Activated B cell treated with CpG ODN at 0.5 μM for 24 hours (primary cell): ENCODE results near the gene C17orf50. TPM values are rescaled to one million over a fixed set of nuclear protein-coding genes. Genes with fewer than 3 reads are reported as not detected.

Experiments used
- ATAC-seq: fragments of 200-7000 bp; cut with Tn5 transposase; one replicate; pipeline ENCODE4 v1.10.0; 2021; ENCODE audit warnings: low read depth, mild to moderate bottlenecking, moderate library complexity
- CTCF ChIA-PET: fragments of 350-600 bp; sonication (Branson Sonifier 250); formaldehyde crosslinking; loops from one replicate; lab custom pipeline; 2021; ENCODE audit warnings: antibody characterized with exemption; lab: Charles Lee
- POLR2A ChIA-PET: fragments of 350-600 bp; sonication (Branson Sonifier 250); formaldehyde crosslinking; loops from one replicate; lab custom pipeline; 2021; ENCODE audit warnings: antibody characterized with exemption; lab: Charles Lee
- DNase-seq: peaks from one replicate; pipeline ENCODE4 v3.0.0; 2022
- H3K27ac Mint-ChIP-seq: one replicate; pipeline ENCODE4 v1.8.0; 2020; ENCODE audit warnings: mixed read lengths
- H3K27me3 Mint-ChIP-seq: one replicate; pipeline ENCODE4 v1.8.0; 2021; ENCODE audit warnings: mixed read lengths
- H3K36me3 Mint-ChIP-seq: one replicate; pipeline ENCODE4 v1.8.0; 2021; ENCODE audit warnings: low read depth, mixed read lengths
- H3K4me1 Mint-ChIP-seq: one replicate; pipeline ENCODE4 v1.8.0; 2021; ENCODE audit warnings: mixed read lengths
- H3K4me3 Mint-ChIP-seq: one replicate; pipeline ENCODE4 v1.8.0; 2020; ENCODE audit warnings: mild to moderate bottlenecking, mixed read lengths
- H3K9me3 Mint-ChIP-seq: one replicate; pipeline ENCODE4 v1.8.0; 2020; ENCODE audit warnings: mixed read lengths
- CTCF ChIP-seq: fragments of 200-600 bp; IDR thresholded peaks from one replicate; pipeline ENCODE4 v1.8.0; 2022; ENCODE audit warnings: antibody characterized with exemption, mild to moderate bottlenecking
- intact Hi-C: fragments of 100-400 bp; cut with micrococcal nuclease; formaldehyde crosslinking; loops from one replicate; pipeline ENCODE4 v1.15.1; 2024
- total RNA-seq: library from RNA; stranded (reverse); gene quantifications from 2 replicates; pipeline ENCODE4 v1.2.3, GENCODE V29; 2022

C17orf50 gene
- total RNA-seq, 1 donor from 2014 or later = not detected

GRCh38 chr17:35732806-35733136 is 27.9 kb upstream of the C17orf50 start:
- no peak for TF ChIP-seq CTCF
- DNase-seq (no peak), ATAC-seq (no peak)
- intact Hi-C loops = no loop called here
- Mint-ChIP-seq H3K27me3 (peaks cover 10% of the 10 kb centered on the region), H3K27ac (no peak overlapping the region), H3K9me3 (no peaks in the 10 kb centered on the region), H3K36me3 (peaks cover 13% of the 10 kb centered on the region), H3K4me1 (peaks cover 14% of the 10 kb centered on the region), H3K4me3 (no peak overlapping the region)
- CTCF ChIA-PET = no interaction called here
- POLR2A ChIA-PET = no interaction called here

GRCh38 chr17:35733366-35733765 is 27.3 kb upstream of the C17orf50 start:
- H3K27ac Mint-ChIP-seq = no peak overlapping the region
- ATAC-seq = no peak
- CTCF ChIA-PET = interaction anchor here (1.4 kb wide), 1 partner anchor 14 kb away, joined by 3 read pairs; no protein-coding TSS in a partner anchor
- POLR2A ChIA-PET = no interaction called here
- TF ChIP-seq CTCF = no peak
- peaks cover 10% of the 10 kb centered on the region for H3K27me3 Mint-ChIP-seq
- no peak for DNase-seq
- H3K9me3 Mint-ChIP-seq = no peaks in the 10 kb centered on the region
- intact Hi-C loops = no loop called here
- H3K4me3 Mint-ChIP-seq = no peak overlapping the region
- H3K36me3 Mint-ChIP-seq = peaks cover 7% of the 10 kb centered on the region
- peaks cover 14% of the 10 kb centered on the region for H3K4me1 Mint-ChIP-seq

- no peak overlapping the region for H3K4me3 Mint-ChIP-seq
- ChIA-PET POLR2A (no interaction called here), CTCF (interaction anchor here (1.4 kb wide), 1 partner anchor 13 kb away, joined by 3 read pairs; no protein-coding TSS in a partner anchor)
- intact Hi-C loops = no loop called here
- no peak overlapping the region for H3K27ac Mint-ChIP-seq
- peaks cover 2% of the 10 kb centered on the region for H3K36me3 Mint-ChIP-seq
- no peaks in the 10 kb centered on the region for H3K9me3 Mint-ChIP-seq
- no peak for ATAC-seq
- peaks cover 10% of the 10 kb centered on the region for H3K27me3 Mint-ChIP-seq
- H3K4me1 Mint-ChIP-seq = peaks cover 14% of the 10 kb centered on the region
- DNase-seq = no peak
- no peak for TF ChIP-seq CTCF
Measured at GRCh38 chr17:35734396-35734795, 26.3 kb upstream of the C17orf50 start.

- DNase-seq (no peak), ATAC-seq (no peak)
- Mint-ChIP-seq H3K36me3 (peaks cover 2% of the 10 kb centered on the region), H3K27ac (no peak overlapping the region), H3K4me3 (no peak overlapping the region), H3K27me3 (peaks cover 17% of the 10 kb centered on the region), H3K4me1 (peaks cover 14% of the 10 kb centered on the region), H3K9me3 (no peaks in the 10 kb centered on the region)
- intact Hi-C loops = no loop called here
- ChIA-PET POLR2A (no interaction called here), CTCF (interaction anchor here (1.8 kb wide), 1 partner anchor 12 kb away, joined by 6 read pairs; no protein-coding TSS in a partner anchor)
- no peak for TF ChIP-seq CTCF
Measured at GRCh38 chr17:35735036-35735805, 25.5 kb upstream of the C17orf50 start.

GRCh38 chr17:35736236-35736635 is 24.5 kb upstream of the C17orf50 start:
- no peak overlapping the region for H3K27ac Mint-ChIP-seq
- intact Hi-C loops = no loop called here
- TF ChIP-seq CTCF = no peak
- ATAC-seq = no peak
- H3K4me1 Mint-ChIP-seq = peaks cover 7% of the 10 kb centered on the region
- H3K4me3 Mint-ChIP-seq = no peak overlapping the region
- no peaks in the 10 kb centered on the region for H3K9me3 Mint-ChIP-seq
- no peaks in the 10 kb centered on the region for H3K36me3 Mint-ChIP-seq
- peaks cover 13% of the 10 kb centered on the region for H3K27me3 Mint-ChIP-seq
- POLR2A ChIA-PET = no interaction called here
- CTCF ChIA-PET = interaction anchor here (1.8 kb wide), 1 partner anchor 11 kb away, joined by 6 read pairs; no protein-coding TSS in a partner anchor
- DNase-seq = no peak
